K562 (cell line): ENCODE measurements around the gene ERCC3. TPM values are rescaled to one million over a fixed set of nuclear protein-coding genes. Genes with fewer than 3 reads are reported as not detected.

Experiments
- ATAC-seq: fragments of 200-7000 bp; cut with Tn5 transposase; 3 replicates; pipeline ENCODE4 v1.9.1; 2020; ENCODE audit warnings: moderate library complexity
- BruUV-seq: library from RNA; stranded (reverse); fragments of 400-500 nt; replicated peaks from 2 replicates; lab custom pipeline; 2021; lab: Mats Ljungman, UMichigan
- CTCF ChIA-PET: fragments of 300-600 bp; formaldehyde crosslinking; extraction: SDS; loops from one replicate; lab custom pipeline; 2021; ENCODE audit warnings: low intra/inter-chr PET ratio; lab: Yijun Ruan, JAX
- POLR2A ChIA-PET: fragments of 300-600, 350-650 bp; sonication (Branson Sonifier 250); formaldehyde crosslinking; extraction: SDS; loops from one replicate; lab custom pipeline; 2021; ENCODE audit warnings: antibody characterized with exemption, inconsistent platforms; lab: Yijun Ruan, JAX
- DNase-seq, 4 experiments: peaks; one replicate each; pipeline versions ENCODE4 v3.0.0 to v3.0.0-alpha.2; 2011 to 2018; ENCODE audit warnings: low spot score in 3 of 4, mixed read lengths in 3 of 4; ENCODE audit errors: extremely low read depth in 1 of 4
- FAIRE-seq: peaks from 2 replicates; lab custom pipeline; 2011; peaks lifted over from hg19 to GRCh38; lab: Jason Lieb, UNC
- H2AFZ ChIP-seq: 2 replicates; pipeline ENCODE4 v1.6.0; 2011; ENCODE audit warnings: low read depth, low read length, control low read depth, inconsistent platforms
- H3K27ac ChIP-seq: fragments of 200-600 bp; 3 replicates; pipeline ENCODE4 v1.8.0; 2011; ENCODE audit warnings: low read depth, mild to moderate bottlenecking, control low read depth, inconsistent platforms, low read length, moderate library complexity, mixed read lengths; ENCODE audit errors: extremely low read depth
- H3K27me3 ChIP-seq, 2 experiments: fragments of 300-600 bp in 1 of 2; 2 replicates in 1 of 2; 3 replicates in 1 of 2; pipeline versions ENCODE4 v1.6.0 to v1.8.0; 2011; ENCODE audit warnings: inconsistent platforms in 2 of 2, low read length in 2 of 2, mild to moderate bottlenecking in 1 of 2, mixed read lengths in 1 of 2, moderate library complexity in 1 of 2; ENCODE audit not compliant: control insufficient read depth in 2 of 2, insufficient read depth in 2 of 2
- H3K36me3 ChIP-seq: fragments of 300-600 bp; 3 replicates; pipeline ENCODE4 v1.8.0; 2011; ENCODE audit warnings: mild to moderate bottlenecking, low read length, inconsistent platforms; ENCODE audit not compliant: control insufficient read depth, insufficient read depth
- H3K4me1 ChIP-seq, 2 experiments: fragments of 200-600 bp in 1 of 2; replicated peaks in 1 of 2; 2 replicates in 1 of 2; 3 replicates in 1 of 2; pipeline versions ENCODE4 v1.5.1 to v1.8.0; 2011; ENCODE audit warnings: inconsistent platforms in 2 of 2, low read length in 2 of 2, mild to moderate bottlenecking in 1 of 2, mixed read lengths in 1 of 2, moderate library complexity in 1 of 2; ENCODE audit not compliant: control insufficient read depth in 2 of 2, insufficient read depth in 2 of 2
- H3K4me2 ChIP-seq: 2 replicates; pipeline ENCODE4 v1.6.1; 2011; ENCODE audit warnings: low read length, control low read depth, inconsistent platforms, mixed read lengths; ENCODE audit not compliant: insufficient read depth
- H3K4me3 ChIP-seq: fragments of 200-600 bp; sonication (generic), shearing (Covaris generic); 2 replicates; pipeline ENCODE4 v1.5.1; 2016; ENCODE audit warnings: control low read depth, inconsistent platforms
- H3K79me2 ChIP-seq: fragments of 200-600 bp; 3 replicates; pipeline ENCODE4 v1.8.0; 2011; ENCODE audit warnings: low read length, inconsistent platforms; ENCODE audit not compliant: control insufficient read depth, insufficient read depth
- H3K9ac ChIP-seq, 2 experiments: 2 replicates each; pipeline versions ENCODE4 v1.6.0 to v1.6.1; 2011; ENCODE audit warnings: low read depth in 2 of 2, low read length in 2 of 2, control low read depth in 1 of 2, inconsistent platforms in 1 of 2, mild to moderate bottlenecking in 1 of 2, mixed read lengths in 1 of 2; ENCODE audit not compliant: insufficient read depth in 1 of 2
- H3K9me1 ChIP-seq: one replicate; pipeline ENCODE4 v1.6.0; 2011; ENCODE audit warnings: inconsistent platforms, mild to moderate bottlenecking, low read length, moderate library complexity; ENCODE audit not compliant: control insufficient read depth, insufficient read depth
- H3K9me3 ChIP-seq: replicated peaks from 2 replicates; pipeline ENCODE4 v1.5.1; 2011; ENCODE audit warnings: low read depth, low read length, inconsistent platforms; ENCODE audit not compliant: control insufficient read depth, insufficient read depth
- H4K20me1 ChIP-seq: replicated peaks from 2 replicates; pipeline ENCODE4 v1.6.1; 2011; ENCODE audit warnings: low read length, inconsistent platforms, mixed read lengths; ENCODE audit not compliant: control insufficient read depth, insufficient read depth
- HOXB6 ChIP-seq: fragments of 250-450 bp; sonication (Bioruptor Pico); IDR thresholded peaks from 2 replicates; pipeline ENCODE4 v1.5.1; 2022; ENCODE audit warnings: mild to moderate bottlenecking, borderline replicate concordance
- PHF20 ChIP-seq: fragments of 450-650 bp; IDR thresholded peaks from 2 replicates; pipeline ENCODE4 v1.6.1; 2018; ENCODE audit not compliant: partially characterized antibody
- SRSF9 ChIP-seq: fragments of 200-400 bp; formaldehyde crosslinking; IDR thresholded peaks from 2 replicates; pipeline ENCODE4 v1.6.1; 2017; ENCODE audit warnings: low read depth, low read length, borderline replicate concordance
- WGBS: fragments of 100-300 bp; shearing (Covaris generic); methylation state at CpG from one replicate; pipeline ENCODE4 v1.1.6; 2016; ENCODE audit warnings: low coverage, mixed read lengths; ENCODE audit not compliant: insufficient coverage; ENCODE audit errors: missing lambda C conversion rate; 5-methylcytosine and 5-hydroxymethylcytosine counted together
- in situ Hi-C: fragments of 300-500 bp; cut with MboI; formaldehyde crosslinking; loops from 4 replicates; pipeline ENCODE4 v1.15.0; 2018; ENCODE audit warnings: inconsistent platforms, mixed read lengths
- intact Hi-C: fragments of 100-400 bp; cut with micrococcal nuclease; formaldehyde crosslinking; loops from 2 replicates; pipeline ENCODE4 v1.14.2; 2022
- polyA plus RNA-seq, 8 experiments: library from polyadenylated mRNA; depleted of rRNA in 4 of 8; stranded (reverse) in 5 of 8; unstranded in 3 of 8; fragments of >200 nt; fragmentation: Nextera tagmentation in 2 of 8; fragmentation: Illumina TruSeq in 1 of 8; extraction: Ambion mirVana in 2 of 8; extraction: Trizol in 1 of 8; gene quantifications; 2 replicates each; pipeline versions ENCODE4 v1.2.1 to v1.2.3, GENCODE V29; 2011 to 2014; ENCODE audit warnings: inconsistent platforms in 1 of 8, missing spikeins in 1 of 8
- total RNA-seq, 7 experiments: library from RNA; depleted of rRNA in 6 of 7; stranded (reverse); fragments of >200 nt in 6 of 7; fragmentation: Illumina TruSeq in 2 of 7; extraction: Trizol in 2 of 7; gene quantifications; 2 replicates each; pipeline versions ENCODE4 v1.2.1 to v1.2.3, GENCODE V29; 2011 to 2021; ENCODE audit warnings: low replicate concordance in 1 of 7
- TF ChIP-seq, protein P1 (sequence below), 2 experiments: fragments of 450-650 bp in 1 of 2; sonication (generic) in 1 of 2; formaldehyde crosslinking; conservative IDR thresholded peaks; 2 replicates each; pipeline versions ENCODE4 v1.4.0 to v1.8.1; 2020 to 2022; ENCODE audit warnings: mild to moderate bottlenecking in 1 of 2, missing genetic modification reagents in 1 of 2
- TF ChIP-seq, protein P2 (sequence below): fragments of 450-650 bp; formaldehyde crosslinking; IDR thresholded peaks from 2 replicates; pipeline ENCODE4 v1.4.0; 2022; ENCODE audit warnings: missing genetic modification characterization

ERCC3 gene
- total and polyA plus RNA-seq, 9 of the 15 experiments (the other 6 are each of a cell fraction or from before 2014, with no cell fraction given): 17.9 to 61.5 (median 43.1) TPM

DNA sequence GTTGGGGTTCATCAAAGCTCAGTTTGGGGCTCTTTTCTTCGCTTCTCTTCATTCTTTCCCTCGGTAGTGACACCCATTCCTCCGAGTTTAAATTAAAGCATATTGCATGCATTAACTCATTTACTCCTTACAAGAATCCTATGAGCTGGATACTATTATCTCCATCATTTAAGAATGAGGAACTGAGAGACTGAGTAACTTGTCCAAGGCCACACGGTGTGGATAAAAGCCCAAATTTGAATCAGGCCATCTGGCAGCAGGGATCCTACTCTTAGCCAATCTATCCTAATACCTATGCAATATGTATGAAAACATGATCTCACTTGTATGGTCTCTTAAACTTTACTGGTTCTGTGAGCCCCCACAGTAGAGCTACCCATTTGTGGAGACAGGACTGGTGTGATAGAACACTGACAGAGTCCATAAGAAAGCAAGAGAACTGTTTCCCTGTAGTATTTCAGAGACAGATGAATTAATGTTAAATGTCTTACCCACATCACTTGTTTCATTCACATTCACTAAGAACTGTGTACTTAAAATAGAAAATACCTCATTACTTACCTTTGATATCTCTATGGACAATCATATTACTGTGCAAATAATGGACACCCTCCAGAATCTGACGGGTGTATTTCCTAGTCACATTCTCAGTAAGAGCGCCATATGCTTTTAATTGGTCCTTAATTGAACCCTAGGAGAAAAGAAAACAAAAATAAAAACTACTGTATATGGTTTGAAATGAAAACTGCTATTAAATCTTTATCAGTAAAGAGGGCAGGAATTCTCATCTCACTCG is 20.4 kb upstream of the ERCC3 start:
- DNase-seq: no peak
- ChIA-PET POLR2A (interaction anchor here (0.5 to 0.6 kb wide), 2 partner anchors 11 to 177 kb away, joined by 3 read pairs; no protein-coding TSS in a partner anchor), CTCF (no interaction called here)
- H2AFZ ChIP-seq: no peak overlapping the region
- no peak for FAIRE-seq
- WGBS: 83% methylated on average over 7 of the region's 7 CpGs
- no peaks in the 10 kb centered on the region for H3K27me3 ChIP-seq
- no peaks in the 10 kb centered on the region for H4K20me1 ChIP-seq
- intact Hi-C loops (no loop called here), in situ Hi-C loops (no loop called here)
- H3K4me3 ChIP-seq: no peak overlapping the region
- no peak for ATAC-seq
- TF ChIP-seq, protein P1, sequence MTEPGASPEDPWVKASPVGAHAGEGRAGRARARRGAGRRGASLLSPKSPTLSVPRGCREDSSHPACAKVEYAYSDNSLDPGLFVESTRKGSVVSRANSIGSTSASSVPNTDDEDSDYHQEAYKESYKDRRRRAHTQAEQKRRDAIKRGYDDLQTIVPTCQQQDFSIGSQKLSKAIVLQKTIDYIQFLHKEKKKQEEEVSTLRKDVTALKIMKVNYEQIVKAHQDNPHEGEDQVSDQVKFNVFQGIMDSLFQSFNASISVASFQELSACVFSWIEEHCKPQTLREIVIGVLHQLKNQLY (CRISPR knock-in tag; conservative IDR thresholded peaks at IDR 0.05): no peak
- TF ChIP-seq HOXB6: no peak
- TF ChIP-seq, protein P2, sequence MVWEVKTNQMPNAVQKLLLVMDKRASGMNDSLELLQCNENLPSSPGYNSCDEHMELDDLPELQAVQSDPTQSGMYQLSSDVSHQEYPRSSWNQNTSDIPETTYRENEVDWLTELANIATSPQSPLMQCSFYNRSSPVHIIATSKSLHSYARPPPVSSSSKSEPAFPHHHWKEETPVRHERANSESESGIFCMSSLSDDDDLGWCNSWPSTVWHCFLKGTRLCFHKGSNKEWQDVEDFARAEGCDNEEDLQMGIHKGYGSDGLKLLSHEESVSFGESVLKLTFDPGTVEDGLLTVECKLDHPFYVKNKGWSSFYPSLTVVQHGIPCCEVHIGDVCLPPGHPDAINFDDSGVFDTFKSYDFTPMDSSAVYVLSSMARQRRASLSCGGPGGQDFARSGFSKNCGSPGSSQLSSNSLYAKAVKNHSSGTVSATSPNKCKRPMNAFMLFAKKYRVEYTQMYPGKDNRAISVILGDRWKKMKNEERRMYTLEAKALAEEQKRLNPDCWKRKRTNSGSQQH (CRISPR knock-in tag): no peak
- TF ChIP-seq SRSF9: no peak
- TF ChIP-seq PHF20: no peak
- peaks cover 53% of the 10 kb centered on the region for H3K36me3 ChIP-seq
- H3K4me1 ChIP-seq: no peaks in the 10 kb centered on the region
- no peak overlapping the region for H3K27ac ChIP-seq
- no peaks in the 10 kb centered on the region for H3K9me1 ChIP-seq
- no peak overlapping the region for H3K9ac ChIP-seq
- H3K9me3 ChIP-seq: no peaks in the 10 kb centered on the region
- no TSS peak for BruUV-seq
- no peak overlapping the region for H3K4me2 ChIP-seq
- H3K79me2 ChIP-seq: no peaks in the 10 kb centered on the region
